Measurements from ENCODE around the gene AP1G2. TPM values are rescaled to one million over a fixed set of nuclear protein-coding genes. Genes with fewer than 3 reads are reported as not detected.
"Not testable (repeated sequence)": the region's sequence is repeated elsewhere in the genome, so short reads cannot be mapped to it uniquely, and the experiment has no call there.

Gene AP1G2, protein sequence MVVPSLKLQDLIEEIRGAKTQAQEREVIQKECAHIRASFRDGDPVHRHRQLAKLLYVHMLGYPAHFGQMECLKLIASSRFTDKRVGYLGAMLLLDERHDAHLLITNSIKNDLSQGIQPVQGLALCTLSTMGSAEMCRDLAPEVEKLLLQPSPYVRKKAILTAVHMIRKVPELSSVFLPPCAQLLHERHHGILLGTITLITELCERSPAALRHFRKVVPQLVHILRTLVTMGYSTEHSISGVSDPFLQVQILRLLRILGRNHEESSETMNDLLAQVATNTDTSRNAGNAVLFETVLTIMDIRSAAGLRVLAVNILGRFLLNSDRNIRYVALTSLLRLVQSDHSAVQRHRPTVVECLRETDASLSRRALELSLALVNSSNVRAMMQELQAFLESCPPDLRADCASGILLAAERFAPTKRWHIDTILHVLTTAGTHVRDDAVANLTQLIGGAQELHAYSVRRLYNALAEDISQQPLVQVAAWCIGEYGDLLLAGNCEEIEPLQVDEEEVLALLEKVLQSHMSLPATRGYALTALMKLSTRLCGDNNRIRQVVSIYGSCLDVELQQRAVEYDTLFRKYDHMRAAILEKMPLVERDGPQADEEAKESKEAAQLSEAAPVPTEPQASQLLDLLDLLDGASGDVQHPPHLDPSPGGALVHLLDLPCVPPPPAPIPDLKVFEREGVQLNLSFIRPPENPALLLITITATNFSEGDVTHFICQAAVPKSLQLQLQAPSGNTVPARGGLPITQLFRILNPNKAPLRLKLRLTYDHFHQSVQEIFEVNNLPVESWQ
- total RNA-seq (2014; rRNA removed; shearing (Covaris generic)): 14.7 and 21.3 TPM in 2 replicates

GRCh38 chr14:23567186-23568020 lies at the start of gene AP1G2:
Gene AP1G2, minus strand, starts transcription at chr14:23567791. Its CDS starts 477 bp downstream, at chr14:23567314.
- peak; percentile 77 for DNase-seq (ENCODE audit: low read depth)

DNA sequence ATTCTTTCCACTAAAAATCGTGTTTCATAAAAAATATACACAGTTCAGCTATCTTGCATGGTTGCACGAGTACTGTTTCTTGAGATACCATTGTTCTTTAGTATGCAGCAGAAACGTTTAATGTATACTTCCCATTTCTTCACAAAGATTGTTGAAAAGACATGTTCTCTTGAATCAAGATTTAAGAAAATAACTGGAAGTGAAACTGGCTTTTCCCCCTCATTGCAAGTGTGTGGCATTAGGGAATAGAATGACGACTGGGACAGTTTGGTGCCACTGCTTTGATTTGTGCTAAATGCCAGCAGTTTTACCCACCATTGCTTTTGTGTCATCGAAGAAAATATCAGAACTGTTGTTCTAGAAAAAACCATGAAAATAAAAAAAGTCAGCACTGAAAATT lies 48.3 kb upstream of the AP1G2 start:
- no peak for DNase-seq (ENCODE audit: low read depth)

DNA sequence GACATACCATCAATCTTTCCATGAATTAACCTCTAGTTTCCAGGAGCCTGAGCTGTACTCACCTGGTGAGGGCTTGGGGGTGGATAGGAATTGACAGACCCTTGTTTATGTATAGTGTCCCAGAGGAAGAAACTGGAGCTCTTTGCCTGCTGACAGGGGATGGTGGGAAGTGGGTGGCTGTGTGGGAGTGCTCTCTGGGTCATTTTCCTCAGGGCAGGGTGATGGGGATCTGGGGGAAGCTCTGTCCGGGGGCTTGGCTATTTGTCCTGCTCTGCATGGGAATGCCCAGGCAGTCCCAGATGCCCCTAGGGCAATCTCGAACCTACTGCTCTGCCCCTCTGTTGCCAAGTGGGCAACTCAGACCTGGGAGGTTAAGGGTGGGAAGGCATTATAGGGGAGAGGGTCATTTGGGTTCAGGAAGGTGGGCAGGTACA lies 46.8 kb upstream of the AP1G2 start:
- no peak for DNase-seq (ENCODE audit: low read depth)

DNA sequence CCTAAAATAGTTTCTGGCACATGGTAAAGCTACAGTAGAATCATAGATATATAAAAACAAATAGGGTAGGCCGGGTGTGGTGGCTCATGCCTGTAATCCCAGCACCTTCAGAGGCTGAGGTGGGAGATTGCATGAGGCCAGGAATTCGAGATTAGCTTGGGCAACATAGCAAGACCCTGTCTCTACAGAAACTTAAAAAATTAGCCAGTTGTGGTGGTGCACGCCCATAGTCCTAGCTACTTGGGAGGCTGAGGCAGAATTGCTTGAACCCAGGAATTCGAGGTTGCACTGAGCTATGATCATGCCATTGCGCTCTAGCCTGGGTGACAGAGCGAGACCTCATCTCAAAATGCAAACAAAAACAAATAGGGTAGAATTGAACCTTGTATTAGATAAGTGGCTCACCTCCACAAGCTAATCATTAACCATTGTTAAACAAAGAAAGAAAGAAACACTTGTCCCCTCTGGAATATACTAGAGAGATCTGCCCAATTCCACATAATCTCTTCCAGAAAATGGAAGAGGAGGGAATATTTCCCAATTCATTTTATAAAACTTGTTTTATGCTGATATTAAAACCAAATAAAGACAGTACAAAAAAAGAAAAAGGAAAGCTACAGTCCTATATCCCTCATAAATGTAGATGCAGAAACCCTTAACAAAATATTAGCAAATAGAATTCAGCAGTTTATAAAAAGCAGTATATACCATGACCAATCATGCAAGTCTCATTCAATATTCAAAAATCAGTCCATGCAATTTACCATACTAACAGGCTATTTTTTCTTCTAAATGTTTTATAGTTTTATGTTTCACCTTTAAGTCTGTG lies 45.9 kb upstream of the AP1G2 start:
- DNase-seq (ENCODE audit: low read depth): no peak

DNA sequence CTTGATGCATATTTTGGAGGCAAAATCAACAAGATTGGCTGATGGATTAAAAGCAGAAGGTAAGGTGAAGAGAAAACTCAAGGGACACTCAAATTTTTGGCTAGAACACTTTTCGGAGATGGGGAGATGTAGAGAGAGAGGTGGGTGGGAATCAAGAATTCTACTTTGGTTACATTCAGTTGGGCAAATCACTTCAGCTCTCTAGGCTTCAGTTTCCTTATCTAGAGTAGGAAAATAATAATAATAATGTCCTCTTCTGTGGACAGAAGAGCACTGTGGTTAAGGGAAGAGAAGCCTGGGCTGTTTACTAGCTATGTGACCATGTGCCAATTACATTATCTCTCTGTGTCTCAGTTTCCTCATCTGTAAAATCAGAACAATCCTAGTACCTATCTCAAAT lies 45.2 kb upstream of the AP1G2 start:
- no peak for DNase-seq (ENCODE audit: low read depth)

GRCh38 chr14:23612354-23612732 lies 44.8 kb upstream of the AP1G2 start:
- no peak for DNase-seq (ENCODE audit: low read depth)

- no peak for DNase-seq (ENCODE audit: low read depth)
These were observed 43.3 kb upstream of the AP1G2 start for GRCh38 chr14:23610815-23611289.

DNA sequence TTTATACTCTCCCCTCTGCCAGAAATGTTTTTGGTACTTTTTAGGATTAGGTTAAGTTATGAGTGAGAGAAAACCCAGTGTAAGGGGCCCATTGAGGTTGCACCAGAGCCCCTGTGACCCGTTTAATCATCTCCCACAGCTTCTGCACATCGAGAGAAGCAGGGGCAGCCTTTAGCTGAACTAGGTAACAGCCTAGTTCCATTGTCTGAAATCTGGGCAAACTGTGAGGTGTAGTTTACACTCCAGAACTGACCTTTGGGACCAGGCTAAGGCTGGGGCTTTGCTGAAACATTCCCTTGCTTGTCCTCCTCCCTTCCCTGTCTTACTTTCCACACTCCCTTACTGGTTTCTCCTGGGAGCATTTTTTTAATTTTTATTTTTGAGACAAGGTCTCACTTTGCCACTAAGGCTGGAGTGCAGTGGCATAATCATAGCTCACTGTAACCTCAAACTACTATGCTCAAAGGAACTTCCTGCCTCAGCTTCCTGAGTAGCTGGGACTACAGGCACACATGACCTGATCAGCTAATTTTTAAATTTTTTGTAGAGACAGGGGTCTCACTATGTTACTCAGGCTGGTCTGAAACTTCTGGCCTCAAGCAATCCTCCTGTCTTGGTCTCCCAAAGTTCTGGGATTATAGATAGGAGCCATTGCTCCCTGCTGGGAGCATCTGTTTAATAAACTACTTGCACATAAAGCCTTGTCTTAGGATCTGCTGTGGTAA lies 42.7 kb upstream of the AP1G2 start:
- DNase-seq (ENCODE audit: low read depth): no peak

DNA sequence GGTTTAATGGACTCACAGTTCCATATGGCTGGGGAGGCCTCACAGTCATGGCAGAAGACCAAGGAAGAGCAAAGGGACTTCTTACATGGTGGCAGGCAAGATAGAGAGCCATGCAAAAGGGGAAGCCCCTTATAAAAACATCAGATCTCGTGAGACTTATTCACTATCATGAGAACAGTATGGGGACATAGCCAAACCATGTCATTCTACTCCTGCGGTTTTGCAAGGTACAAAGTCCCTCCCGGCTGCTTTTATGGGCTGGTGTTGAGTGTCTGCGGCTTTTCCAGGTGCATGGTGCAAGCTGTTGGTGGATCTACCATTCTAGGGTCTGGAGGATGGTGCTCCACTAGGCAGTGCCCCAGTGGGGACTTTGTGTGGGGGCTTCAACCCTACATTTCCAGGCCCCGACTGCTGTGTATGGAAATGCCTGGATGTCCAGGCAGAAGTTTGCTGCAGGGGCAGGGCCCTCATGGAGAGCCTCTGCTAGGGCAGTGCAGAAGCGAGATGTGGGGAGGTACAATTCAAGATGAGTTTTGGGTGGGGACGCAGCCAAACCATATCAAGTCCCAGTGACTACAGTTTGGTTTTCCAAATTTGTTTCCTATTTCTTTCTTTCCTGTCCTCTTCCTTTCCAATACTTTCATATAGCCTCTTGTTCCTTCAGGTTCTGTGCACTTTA lies 42.0 kb upstream of the AP1G2 start:
- not testable (repeated sequence) for DNase-seq (ENCODE audit: low read depth)

GRCh38 chr14:23609001-23609400 lies 41.4 kb upstream of the AP1G2 start:
- DNase-seq (ENCODE audit: low read depth): no peak

- no peak for DNase-seq (ENCODE audit: low read depth)
These were observed 40.9 kb upstream of the AP1G2 start for GRCh38 chr14:23608454-23608853.

- peak; percentile 60 for DNase-seq (ENCODE audit: low read depth)
These were observed 38.5 kb upstream of the AP1G2 start for GRCh38 chr14:23605931-23606585.

DNA sequence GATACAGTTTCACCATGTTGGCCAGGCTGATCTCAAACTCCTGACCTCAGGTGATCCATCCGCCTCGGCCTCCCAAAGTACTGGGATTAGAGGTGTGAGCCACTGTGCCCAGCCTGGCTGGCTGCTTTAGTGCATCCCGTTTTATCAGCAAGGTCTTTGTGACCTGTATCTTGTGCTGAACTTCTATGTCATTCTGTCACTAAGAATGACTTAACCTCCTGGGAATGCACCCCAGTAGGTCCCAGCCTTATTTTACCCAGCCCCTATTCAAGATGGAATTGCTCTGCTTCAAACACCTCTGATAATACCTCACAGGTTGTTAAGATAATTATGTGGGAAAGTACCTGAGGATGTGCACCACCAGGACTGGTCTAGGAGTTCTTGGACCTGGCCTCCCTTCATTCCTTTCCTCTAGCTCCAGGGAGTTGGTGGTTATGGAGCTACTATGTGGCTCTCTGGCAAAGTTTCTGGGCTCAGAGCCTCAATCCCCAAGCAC lies 37.1 kb upstream of the AP1G2 start:
- DNase-seq (ENCODE audit: low read depth): no peak

DNA sequence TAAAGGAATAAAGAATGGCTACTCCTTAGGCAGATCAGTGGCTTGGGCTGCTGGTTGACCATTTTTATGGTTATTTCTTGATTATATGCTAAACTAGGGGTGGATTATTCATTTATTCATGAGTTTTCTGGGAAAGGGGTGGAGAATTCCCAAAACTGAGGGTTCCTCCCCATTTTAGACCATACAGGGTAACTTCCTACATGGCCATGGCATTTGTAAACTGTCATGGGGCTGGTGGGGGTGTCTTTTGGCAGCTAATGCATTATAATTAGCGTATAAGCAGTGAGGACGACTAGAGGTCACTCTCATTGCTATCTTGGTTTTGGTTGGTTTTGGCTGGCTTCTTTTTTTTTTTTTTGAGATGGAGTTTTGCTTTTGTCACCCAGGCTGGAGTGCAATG lies 36.6 kb upstream of the AP1G2 start:
- no peak for DNase-seq (ENCODE audit: low read depth)

DNA sequence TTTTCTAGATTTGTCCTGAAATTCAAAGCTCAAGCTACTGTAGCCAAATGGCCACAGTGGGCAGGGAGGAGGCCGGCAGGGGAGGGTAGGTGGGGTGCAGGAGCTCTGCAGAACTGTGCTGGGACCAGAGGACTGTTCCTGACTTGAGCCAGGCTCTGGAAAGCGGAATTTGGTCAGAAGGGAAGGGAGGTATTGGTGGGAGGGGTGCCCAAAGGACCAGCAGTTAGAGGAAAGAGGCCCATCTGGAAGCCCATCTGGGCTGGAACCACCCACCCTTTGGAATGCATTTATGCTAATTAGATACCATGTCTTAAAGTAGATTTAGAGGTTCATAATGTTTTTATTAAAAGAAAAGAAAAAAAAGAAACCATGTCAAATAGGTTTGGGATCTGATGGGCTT lies 35.5 kb upstream of the AP1G2 start:
- DNase-seq (ENCODE audit: low read depth): no peak

GRCh38 chr14:23602181-23603095 lies 34.8 kb upstream of the AP1G2 start:
- peak; percentile 46 for DNase-seq (ENCODE audit: low read depth)

DNA sequence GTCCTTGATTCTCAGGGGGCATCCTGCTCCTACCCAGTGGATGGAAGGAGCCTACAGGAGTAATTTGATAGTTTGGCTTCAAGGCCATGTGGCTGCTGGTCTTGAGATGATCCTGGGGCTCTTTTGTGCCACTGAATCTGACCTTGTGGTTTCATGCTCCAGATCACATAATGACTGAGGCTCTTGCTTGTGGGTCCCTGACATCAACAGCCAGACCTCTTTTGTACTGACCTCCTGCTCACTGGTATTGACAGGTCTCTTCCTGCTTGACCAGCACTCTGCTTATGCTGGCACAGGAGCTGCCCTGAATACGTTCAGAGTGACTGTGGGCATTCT lies 34.2 kb upstream of the AP1G2 start:
- peak; percentile 71 for DNase-seq (ENCODE audit: low read depth)

DNA sequence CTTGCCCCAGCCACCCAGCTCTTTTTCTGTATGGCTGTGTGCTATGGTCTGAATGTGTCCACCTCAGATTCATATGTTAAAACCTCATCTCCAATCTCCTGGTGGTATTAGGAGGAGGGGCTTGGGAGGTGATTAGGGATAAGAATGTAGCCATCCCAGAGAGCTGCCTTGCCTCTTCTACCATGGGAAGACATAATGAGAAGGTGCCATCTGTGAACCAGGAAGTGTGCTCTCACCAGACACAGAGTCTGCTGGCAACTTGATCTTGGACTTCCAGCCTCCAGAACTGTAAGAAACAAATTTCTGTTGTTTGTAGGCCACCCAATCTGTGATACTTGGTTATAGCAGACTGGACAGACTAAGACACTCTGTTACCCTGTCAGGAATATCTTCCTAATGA lies 33.8 kb upstream of the AP1G2 start:
- DNase-seq (ENCODE audit: low read depth): no peak
